CD14-positive monocyte (primary cell): ENCODE measurements around the gene GABRG3. TPM values are rescaled to one million over a fixed set of nuclear protein-coding genes. Genes with fewer than 3 reads are reported as not detected.

Experiments
- DNase-seq, 3 donors: peaks; one replicate each; pipeline ENCODE4 v3.0.0-alpha.2; 2011 to 2022
- H2AFZ ChIP-seq: 2 replicates; pipeline ENCODE4 v1.6.0; 2012; ENCODE audit warnings: mild to moderate bottlenecking, low read depth, low read length, inconsistent platforms; ENCODE audit not compliant: insufficient read depth, poor library complexity, severe bottlenecking
- H3K27ac ChIP-seq, 2 donors: 1 replicate in 1 of 2; 2 replicates in 1 of 2; pipeline ENCODE4 v1.5.1; 2012 to 2013; ENCODE audit warnings: low read length in 2 of 2, control low read depth in 1 of 2, inconsistent platforms in 1 of 2, low read depth in 1 of 2, mild to moderate bottlenecking in 1 of 2
- H3K27me3 ChIP-seq, 2 donors: one replicate each; pipeline versions ENCODE4 v1.6.0 to v1.6.1; 2011 to 2013; ENCODE audit warnings: low read length in 2 of 2; ENCODE audit not compliant: control insufficient read depth in 2 of 2, insufficient read depth in 2 of 2
- H3K36me3 ChIP-seq, 2 donors: replicated peaks in 1 of 2; 1 replicate in 1 of 2; 2 replicates in 1 of 2; pipeline versions ENCODE4 v1.5.1 to v1.6.1; 2012 to 2013; ENCODE audit warnings: low read length in 2 of 2, control low read depth in 1 of 2, inconsistent platforms in 1 of 2, mild to moderate bottlenecking in 1 of 2; ENCODE audit not compliant: insufficient read depth in 2 of 2, control insufficient read depth in 1 of 2
- H3K4me1 ChIP-seq, 2 donors: 1 replicate in 1 of 2; 2 replicates in 1 of 2; pipeline versions ENCODE4 v1.5.1 to v1.6.1; 2012 to 2013; ENCODE audit warnings: low read length in 2 of 2, control low read depth in 1 of 2, inconsistent platforms in 1 of 2, mild to moderate bottlenecking in 1 of 2, moderate library complexity in 1 of 2; ENCODE audit not compliant: insufficient read depth in 2 of 2, control insufficient read depth in 1 of 2
- H3K4me2 ChIP-seq: replicated peaks from 2 replicates; pipeline ENCODE3; 2012; ENCODE audit warnings: low read length, moderate library complexity, mild to moderate bottlenecking; ENCODE audit not compliant: poor library complexity, severe bottlenecking; ENCODE audit errors: extremely low read depth
- H3K4me3 ChIP-seq, 3 experiments: fragments of 200-600 bp in 1 of 3; sonication (generic) in 1 of 3; replicated peaks in 1 of 3; 1 replicate in 2 of 3; 2 replicates in 1 of 3; pipeline ENCODE4 v1.5.1; 2011 to 2013; ENCODE audit warnings: low read length in 3 of 3, mild to moderate bottlenecking in 3 of 3, control low read depth in 2 of 3, low read depth in 2 of 3, inconsistent platforms in 1 of 3, moderate library complexity in 1 of 3
- H3K79me2 ChIP-seq: 2 replicates; pipeline ENCODE4 v1.6.0; 2012; ENCODE audit warnings: mild to moderate bottlenecking, control low read depth, inconsistent platforms, low read length, moderate library complexity; ENCODE audit not compliant: insufficient read depth
- H3K9ac ChIP-seq: 2 replicates; pipeline ENCODE4 v1.6.0; 2017; ENCODE audit warnings: low read length, mild to moderate bottlenecking; ENCODE audit not compliant: insufficient read depth, poor library complexity, severe bottlenecking
- H3K9me3 ChIP-seq, 2 donors: replicated peaks in 1 of 2; 1 replicate in 1 of 2; 2 replicates in 1 of 2; pipeline versions ENCODE4 v1.5.1 to v1.6.1; 2012 to 2013; ENCODE audit warnings: low read length in 2 of 2, control low read depth in 1 of 2; ENCODE audit not compliant: control insufficient read depth in 1 of 2, insufficient read depth in 1 of 2
- H4K20me1 ChIP-seq: 2 replicates; pipeline ENCODE4 v1.6.0; 2012; ENCODE audit warnings: mild to moderate bottlenecking, low read length, control low read depth, moderate library complexity; ENCODE audit not compliant: insufficient read depth
- H3K27ac Mint-ChIP-seq, 7 donors: one replicate each; pipeline ENCODE4 v1.8.0; 2020; ENCODE audit warnings: mild to moderate bottlenecking in 7 of 7, mixed read lengths in 7 of 7, moderate library complexity in 6 of 7, inconsistent platforms in 2 of 7
- H3K27me3 Mint-ChIP-seq, 3 donors: one replicate each; pipeline ENCODE4 v1.8.0; 2021 to 2022; ENCODE audit warnings: low read depth in 3 of 3, mild to moderate bottlenecking in 3 of 3, mixed read lengths in 3 of 3, moderate library complexity in 3 of 3, inconsistent platforms in 1 of 3
- H3K36me3 Mint-ChIP-seq, 2 donors: one replicate each; pipeline ENCODE4 v1.8.0; 2020; ENCODE audit warnings: mixed read lengths in 2 of 2, inconsistent platforms in 1 of 2, mild to moderate bottlenecking in 1 of 2
- H3K4me1 Mint-ChIP-seq: one replicate; pipeline ENCODE4 v1.8.0; 2020; ENCODE audit warnings: mild to moderate bottlenecking, mixed read lengths
- H3K4me3 Mint-ChIP-seq, 2 donors: one replicate each; pipeline ENCODE4 v1.8.0; 2020; ENCODE audit warnings: mild to moderate bottlenecking in 2 of 2, mixed read lengths in 2 of 2, moderate library complexity in 1 of 2
- H3K9me3 Mint-ChIP-seq, 7 donors: one replicate each; pipeline ENCODE4 v1.8.0; 2020 to 2022; ENCODE audit warnings: mixed read lengths in 7 of 7, mild to moderate bottlenecking in 6 of 7, moderate library complexity in 6 of 7, inconsistent platforms in 2 of 7
- CTCF ChIP-seq: fragments of 200-600 bp; IDR thresholded peaks from one replicate; pipeline ENCODE4 v1.8.0; 2022; ENCODE audit warnings: antibody characterized with exemption, mild to moderate bottlenecking
- WGBS: methylation state at CpG from one replicate; pipeline ENCODE4 v1.1.5; 2013; ENCODE audit warnings: missing lambda C conversion rate; ENCODE audit not compliant: insufficient coverage; 5-methylcytosine and 5-hydroxymethylcytosine counted together
- intact Hi-C, 2 donors: fragments of 100-400 bp; cut with micrococcal nuclease; formaldehyde crosslinking; loops; one replicate each; pipeline versions ENCODE4 v1.15.0 to v1.15.1; 2023
- polyA plus RNA-seq, 3 donors: library from polyadenylated mRNA; depleted of rRNA in 1 of 3; unstranded in 2 of 3; stranded (reverse) in 1 of 3; fragments of 300-500 nt in 2 of 3; fragments of >200 nt in 1 of 3; fragmentation: Illumina TruSeq in 2 of 3; gene quantifications; 1 replicate in 2 of 3; 2 replicates in 1 of 3; pipeline ENCODE4 v1.2.3, GENCODE V29; 2012 to 2021

GABRG3 gene
- polyA plus RNA-seq, 3 donors: not detected

DNA sequence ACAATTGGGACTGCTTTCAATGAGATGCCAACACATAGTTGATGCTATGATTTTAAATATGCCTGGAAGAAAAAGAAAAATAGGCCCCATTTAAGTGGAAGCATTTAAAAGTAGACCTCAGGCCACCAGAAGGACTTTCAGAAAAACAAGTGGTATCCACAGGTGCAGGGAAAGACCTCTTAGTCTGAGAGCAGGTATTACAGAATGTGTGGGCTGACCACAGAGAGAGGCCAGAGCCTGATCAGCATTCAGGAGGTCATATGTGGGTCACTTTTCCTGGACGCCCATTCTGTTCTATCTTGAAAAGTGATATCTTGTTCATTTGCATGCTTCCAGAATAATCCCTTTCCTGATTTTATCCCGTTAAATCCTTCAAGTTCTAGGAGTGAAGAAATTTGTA is 95.5 kb downstream of the GABRG3 start:
- Histone ChIP-seq H3K27ac (no peak overlapping the region), H3K27me3 (no peaks in the 10 kb centered on the region), H3K9ac (no peak overlapping the region), H3K9me3 (peaks cover 25 to 27% of the 10 kb centered on the region in 2 donors), H3K4me3 (no peak overlapping the region), H3K36me3 (no peaks in the 10 kb centered on the region), H3K4me2 (no peak overlapping the region), H3K79me2 (no peaks in the 10 kb centered on the region), H4K20me1 (no peaks in the 10 kb centered on the region), H2AFZ (no peak overlapping the region), H3K4me1 (no peaks in the 10 kb centered on the region)
- H3K9me3 Mint-ChIP-seq: peaks cover 0 to 31% (median 8%) of the 10 kb centered on the region in 7 donors
- no peak for TF ChIP-seq CTCF
- no peaks in the 10 kb centered on the region for H3K4me1 Mint-ChIP-seq
- H3K4me3 Mint-ChIP-seq: no peak overlapping the region
- no peaks in the 10 kb centered on the region for H3K36me3 Mint-ChIP-seq
- WGBS: no CpG with 5 or more reads among the region's 2 CpGs
- H3K27ac Mint-ChIP-seq: no peak overlapping the region
- peaks cover 0 to 3% (median 0%) of the 10 kb centered on the region in 3 donors for H3K27me3 Mint-ChIP-seq
- DNase-seq: no peak
- intact Hi-C loops: no loop called here

DNA sequence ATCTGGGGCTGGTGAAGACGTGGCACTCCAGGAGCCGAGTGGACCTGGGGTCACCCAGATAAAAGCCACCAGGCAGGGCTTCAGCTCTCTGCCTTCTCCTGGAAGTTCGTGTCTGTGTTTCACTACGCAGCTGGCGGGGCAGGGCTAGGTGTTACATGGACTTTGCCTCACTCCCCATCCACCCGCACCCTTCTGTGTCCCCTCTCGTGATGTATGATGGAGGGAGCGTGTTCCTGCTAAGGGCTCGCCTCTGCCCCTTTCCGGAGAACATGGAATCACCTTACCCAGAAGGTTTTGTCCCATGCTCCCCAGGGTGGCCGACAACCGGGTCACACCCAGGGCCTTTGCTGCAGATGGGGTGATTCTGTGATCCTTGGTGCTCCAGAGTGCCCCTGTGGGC is 96.2 kb downstream of the GABRG3 start:
- no peaks in the 10 kb centered on the region for H3K36me3 ChIP-seq
- H3K4me3 ChIP-seq: no peak overlapping the region
- H3K4me3 Mint-ChIP-seq: no peak overlapping the region
- no peak overlapping the region for H3K4me2 ChIP-seq
- H3K27ac ChIP-seq: no peak overlapping the region
- WGBS: 88% methylated on average over 6 of the region's 12 CpGs
- H3K9me3 Mint-ChIP-seq: peaks cover under 1 to 31% (median 10%) of the 10 kb centered on the region in 7 donors
- no peaks in the 10 kb centered on the region for H3K79me2 ChIP-seq
- no peaks in the 10 kb centered on the region for H3K4me1 ChIP-seq
- H3K27me3 Mint-ChIP-seq: peaks cover 0 to 3% (median 0%) of the 10 kb centered on the region in 3 donors
- no peaks in the 10 kb centered on the region for H3K36me3 Mint-ChIP-seq
- no peaks in the 10 kb centered on the region for H4K20me1 ChIP-seq
- DNase-seq: no peak
- H3K9ac ChIP-seq: no peak overlapping the region
- TF ChIP-seq CTCF: no peak
- intact Hi-C loops: no loop called here
- peaks cover 26 to 27% of the 10 kb centered on the region in 2 donors for H3K9me3 ChIP-seq
- no peaks in the 10 kb centered on the region for H3K4me1 Mint-ChIP-seq
- H3K27ac Mint-ChIP-seq: no peak overlapping the region
- H3K27me3 ChIP-seq: no peaks in the 10 kb centered on the region
- no peak overlapping the region for H2AFZ ChIP-seq
